SIG-M5 treated with dmso at 0.1 percent for 504 hours (cell line): Measurements from ENCODE around the gene MRPS12.
"Not testable (repeated sequence)": the region's sequence is repeated elsewhere in the genome, so short reads cannot be mapped to it uniquely, and the experiment has no call there.

ENCODE experiments used
- DNase-seq: peaks from one replicate; lab custom pipeline; 2025; ENCODE audit not compliant: unreplicated experiment; lab: John Stamatoyannopoulos, UW

Gene MRPS12

DNA sequence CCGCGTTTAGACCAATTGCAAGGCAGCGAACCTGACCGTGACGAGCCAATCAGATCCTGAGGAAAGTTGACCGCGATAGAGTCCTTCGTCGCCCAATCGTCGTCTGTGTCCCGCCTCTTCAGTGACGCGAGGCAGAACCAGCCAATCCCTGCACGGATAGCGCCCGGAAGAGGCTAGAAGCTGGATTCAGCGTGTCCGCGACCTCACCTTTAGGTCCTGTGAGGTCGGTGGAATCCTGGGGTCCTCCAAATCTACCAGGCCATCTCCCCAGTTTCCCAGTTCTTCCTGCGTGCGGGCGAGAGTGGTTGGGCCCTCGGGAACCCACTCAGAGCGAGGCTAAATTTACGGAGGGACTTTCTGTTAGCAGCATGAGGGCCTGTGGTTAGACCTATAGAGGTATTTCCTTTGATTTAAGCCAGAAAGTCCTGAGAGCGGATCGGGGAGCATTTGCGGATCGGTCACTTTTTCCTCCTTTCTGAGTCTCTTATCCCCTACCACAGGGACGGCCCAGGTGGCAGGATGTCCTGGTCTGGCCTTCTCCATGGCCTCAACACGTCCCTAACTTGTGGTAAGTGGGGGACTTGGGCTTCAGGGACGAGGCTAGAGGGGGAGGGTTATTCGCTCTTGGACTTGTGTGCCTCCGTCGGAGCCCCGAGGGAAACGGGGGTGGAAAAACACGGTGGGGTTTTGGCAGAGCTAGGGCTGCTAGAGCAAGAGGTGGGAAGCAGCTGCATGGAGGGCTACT is at the start of gene MRPS12:
Gene MRPS12, plus strand, starts transcription at position 169 of the 745 bp plus-strand sequence. Its CDS starts 351 bp downstream, at position 520.
- peak; percentile 98 for DNase-seq

DNA sequence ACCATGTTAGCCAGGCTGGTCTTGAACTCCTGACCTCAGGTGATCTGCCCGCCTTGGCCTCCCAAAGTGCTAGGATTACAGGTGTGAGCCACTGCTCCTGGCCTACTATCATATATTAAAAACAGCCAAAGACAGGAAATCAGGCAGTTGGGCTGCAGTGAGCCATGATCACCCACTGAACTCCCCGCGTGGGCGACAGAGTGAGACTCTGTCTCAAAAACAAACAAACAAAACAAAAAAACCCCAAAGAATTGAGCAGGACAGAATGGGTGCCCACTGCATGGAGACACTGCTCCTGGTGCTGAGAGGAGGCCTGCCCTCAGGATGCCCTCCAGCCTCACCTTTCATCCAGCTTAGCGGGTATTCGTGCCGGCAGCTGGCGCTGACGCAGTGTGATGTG is 47.5 kb upstream of the MRPS12 start:
- no peak for DNase-seq

DNA sequence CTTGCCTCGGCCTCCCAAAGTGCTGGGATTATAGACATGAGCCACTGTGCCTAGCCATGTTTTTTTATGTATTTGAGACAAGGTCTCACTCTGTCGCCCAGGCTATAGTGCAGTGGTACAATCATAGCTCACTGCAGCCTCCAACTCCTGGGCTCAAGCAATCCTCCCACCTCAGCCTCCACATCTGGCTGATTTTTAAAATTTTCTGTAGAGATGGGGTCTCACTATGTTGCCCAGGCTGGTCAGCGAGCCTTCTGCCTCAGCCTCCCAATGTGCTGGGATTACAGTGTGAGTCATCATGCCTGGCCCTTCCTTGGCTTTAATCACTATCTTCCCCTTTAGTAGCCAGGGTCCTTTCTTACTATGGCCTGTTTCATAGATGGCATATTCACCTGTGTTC is 46.1 kb upstream of the MRPS12 start:
- DNase-seq: not testable (repeated sequence)

DNA sequence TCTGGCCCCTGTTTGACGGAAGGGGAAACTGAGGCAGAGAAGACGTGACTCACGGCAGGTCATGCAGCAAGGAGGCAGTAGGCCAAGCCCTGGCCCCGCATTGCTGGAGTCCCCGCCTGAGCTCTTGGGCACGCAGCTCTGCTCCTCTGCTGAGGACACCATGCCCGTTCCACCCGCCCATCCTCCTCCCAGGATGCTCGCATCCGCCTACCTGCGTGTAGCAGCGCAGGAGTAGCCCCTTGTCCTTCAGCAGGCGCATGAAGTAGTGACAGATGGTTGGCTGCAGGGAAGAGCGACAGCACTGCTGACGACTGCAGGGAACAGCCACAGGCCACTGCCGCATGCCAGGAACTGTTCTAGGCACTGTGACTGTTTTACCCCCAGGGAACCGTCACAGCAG is 41.9 kb upstream of the MRPS12 start:
- DNase-seq: no peak

DNA sequence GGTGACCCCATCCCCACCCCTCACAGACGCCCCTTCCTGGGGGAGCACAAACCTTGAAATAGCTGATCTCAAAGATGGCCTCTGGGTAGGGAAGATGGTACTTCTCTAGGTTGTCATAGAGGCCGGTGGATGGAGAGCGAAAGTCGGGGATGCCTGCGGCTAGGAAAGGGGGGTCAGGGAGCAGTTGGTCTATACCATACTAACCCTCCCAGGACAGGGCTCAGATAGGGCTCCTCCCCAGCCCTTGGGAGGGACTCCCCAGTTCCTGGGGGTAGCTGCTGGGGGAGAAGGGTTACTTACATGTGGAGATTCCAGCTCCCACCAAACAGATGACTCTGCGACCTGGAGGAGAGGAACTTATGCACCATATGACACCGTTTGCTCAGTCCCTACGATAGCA is 40.9 kb upstream of the MRPS12 start:
- DNase-seq: no peak

DNA sequence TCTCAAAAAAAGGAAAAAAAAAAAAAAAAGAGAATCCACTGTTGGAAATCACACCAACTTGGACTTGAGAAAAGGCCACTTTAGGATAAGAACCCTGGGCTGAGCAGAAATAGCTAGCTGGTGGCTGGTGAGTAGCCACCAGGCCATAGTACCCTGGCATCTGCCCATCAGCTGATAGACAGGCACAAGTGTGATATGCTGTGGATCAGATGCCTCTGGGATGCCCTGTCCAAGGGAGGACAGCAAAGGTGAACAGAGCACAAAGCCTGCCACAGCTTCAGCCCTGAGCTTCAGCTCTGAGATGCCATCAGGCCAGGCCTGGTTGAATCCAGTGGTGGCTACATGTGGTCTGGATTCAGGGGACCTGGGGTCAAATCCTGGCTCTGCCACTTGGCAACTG is 40.1 kb upstream of the MRPS12 start:
- no peak for DNase-seq

DNA sequence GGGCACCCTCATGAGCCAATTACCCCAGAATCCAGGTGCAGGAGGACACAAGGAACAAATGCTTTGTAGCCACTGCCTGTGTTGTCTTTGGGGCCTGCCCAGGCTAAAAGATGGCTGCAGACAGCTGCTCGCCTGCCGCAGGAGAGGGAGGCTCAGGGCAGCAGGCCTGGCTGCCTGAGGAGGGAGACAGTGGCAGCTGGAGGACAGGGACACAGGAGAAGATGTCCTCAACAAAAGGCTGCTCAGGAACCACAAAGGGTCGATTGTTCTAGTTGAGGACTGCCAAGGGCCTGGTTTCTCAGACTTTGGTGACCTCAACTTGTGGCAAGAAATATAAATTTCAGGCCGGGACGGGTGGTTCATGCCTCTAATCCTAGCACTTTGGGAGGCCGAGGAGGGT is 39.0 kb upstream of the MRPS12 start:
- DNase-seq: no peak

DNA sequence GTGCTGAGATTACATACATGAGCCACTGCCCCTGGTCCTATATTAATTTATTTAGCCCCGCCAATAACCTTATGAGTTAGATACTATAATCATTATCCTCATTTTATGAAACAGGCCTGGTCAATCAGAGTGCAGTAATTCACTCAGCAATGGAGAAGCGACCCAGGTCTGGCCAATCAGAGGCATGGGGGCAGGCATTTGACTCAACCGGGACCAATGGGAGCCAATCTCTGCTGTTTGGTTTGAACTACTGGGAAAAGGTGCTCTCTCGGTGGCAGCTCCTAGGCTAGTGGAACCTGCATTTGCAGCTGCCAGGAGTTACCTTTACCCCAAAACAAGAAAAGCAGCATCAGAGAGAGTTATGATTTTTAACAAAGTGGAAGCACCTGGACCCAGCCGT is 37.9 kb upstream of the MRPS12 start:
- DNase-seq: no peak

DNA sequence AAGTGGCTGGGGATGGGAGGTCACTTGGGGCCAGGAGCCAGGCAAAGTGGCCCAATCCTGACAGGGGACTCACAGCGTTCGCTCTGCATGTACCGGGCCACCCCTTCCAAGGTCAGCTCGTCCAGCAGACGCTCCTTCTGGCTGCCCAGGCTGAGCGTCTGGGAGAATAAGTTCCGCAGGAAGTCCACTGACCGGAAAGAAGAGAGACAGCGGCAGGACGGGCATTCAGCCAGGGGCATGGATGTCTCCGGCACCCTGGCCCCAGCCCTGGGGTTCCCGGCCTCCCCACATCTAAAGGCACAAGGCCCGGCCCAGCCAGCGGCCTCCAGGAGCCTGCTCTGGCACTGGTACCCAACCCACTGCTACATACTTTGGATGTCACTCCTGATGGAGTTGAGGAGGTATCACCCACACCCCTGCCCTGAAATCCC is 37.4 kb upstream of the MRPS12 start:
- no peak for DNase-seq

DNA sequence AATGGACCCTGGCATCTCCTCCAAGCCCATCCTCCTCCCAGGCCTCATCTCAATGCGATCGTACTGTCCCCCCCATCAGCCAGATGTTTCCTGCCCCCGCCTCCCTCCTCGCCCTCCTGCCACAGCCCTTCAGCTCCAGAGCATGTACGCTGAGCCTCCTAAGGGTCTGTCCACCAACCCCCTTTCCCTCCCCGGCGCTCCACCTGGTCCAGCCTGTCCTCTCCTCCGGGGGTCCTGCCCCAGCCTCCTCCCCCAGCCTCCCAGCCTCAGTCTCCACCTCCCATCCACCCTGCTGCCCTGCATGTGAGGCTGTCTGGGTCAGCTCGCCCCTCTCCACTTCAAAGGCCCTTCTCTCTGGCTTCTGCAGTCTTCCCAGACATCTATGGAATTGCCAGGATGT is 35.8 kb upstream of the MRPS12 start:
- DNase-seq: no peak

DNA sequence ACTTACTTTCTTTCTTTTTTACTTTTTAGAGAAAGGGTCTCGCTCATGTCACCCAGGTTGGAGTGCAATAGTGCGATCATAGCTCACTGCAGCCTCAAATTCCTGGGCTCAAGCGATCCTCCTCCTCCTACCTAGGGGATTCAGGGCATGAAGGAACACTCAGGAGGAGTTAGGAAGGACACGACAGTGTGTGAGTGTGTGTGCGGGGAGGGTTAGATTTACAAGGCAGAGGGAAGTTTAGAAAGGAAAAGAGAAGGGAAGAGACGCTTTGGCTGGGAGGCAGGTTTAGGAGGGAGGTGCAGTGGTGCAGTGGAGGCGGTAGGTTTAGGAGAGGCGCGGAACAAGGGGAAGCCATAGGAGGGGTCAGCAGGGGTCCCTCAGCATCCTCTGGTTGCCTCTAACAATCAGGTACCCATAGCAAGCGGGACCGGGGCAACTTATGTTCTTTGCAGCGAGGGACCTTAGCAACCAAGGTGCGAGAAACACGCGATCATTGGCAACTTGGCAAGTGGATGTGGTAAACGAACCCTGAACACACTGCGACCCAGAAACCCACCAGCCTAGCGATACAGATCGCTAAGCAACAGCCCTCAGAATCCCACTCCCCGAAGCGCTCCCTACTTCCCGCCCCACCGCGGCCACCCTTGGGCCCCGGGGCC is 31.8 kb upstream of the MRPS12 start:
- no peak for DNase-seq

DNA sequence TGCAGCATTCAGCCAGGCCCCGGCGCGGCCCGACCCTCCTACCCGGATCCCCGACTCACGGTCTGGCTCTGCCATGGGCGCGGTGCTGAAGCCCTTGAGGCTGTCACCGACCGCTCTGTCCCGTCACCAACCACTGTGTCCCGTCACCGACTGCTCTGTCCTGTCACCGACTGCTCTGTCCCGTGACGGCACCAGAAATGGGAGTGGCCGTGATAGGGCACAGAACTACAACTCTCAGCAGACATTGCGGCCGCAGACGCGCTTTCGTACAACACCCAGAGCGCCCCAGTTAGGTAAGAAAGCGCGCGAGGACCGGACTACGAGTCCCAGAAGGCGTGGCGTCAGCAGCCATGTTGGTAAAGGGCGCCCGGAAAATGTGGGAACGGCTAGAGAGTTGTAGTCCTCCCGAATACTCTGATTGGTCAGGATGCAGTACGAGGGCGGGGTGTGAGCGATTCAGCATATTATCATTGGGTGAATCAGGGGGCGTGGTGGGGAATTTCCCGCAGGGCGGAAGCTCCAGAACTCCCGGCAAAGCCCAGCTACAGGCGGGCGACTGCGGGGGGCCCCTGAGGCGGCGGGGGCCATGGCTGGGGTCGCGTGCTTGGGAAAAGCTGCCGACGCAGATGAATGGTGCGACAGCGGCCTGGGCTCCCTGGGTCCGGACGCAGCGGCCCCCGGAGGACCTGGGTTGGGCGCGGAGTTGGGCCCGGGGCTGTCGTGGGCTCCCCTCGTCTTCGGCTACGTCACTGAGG is 31.1 kb upstream of the MRPS12 start, which contains the start of the genes NFKBIB and SIRT2:
Gene NFKBIB, plus strand, starts transcription at position 523 of the 755 bp plus-strand sequence. Its CDS starts 64 bp downstream, at position 587.
Gene SIRT2, minus strand, starts transcription at position 172 of the 755 bp plus-strand sequence. Its CDS starts 97 bp downstream, at position 75.
- DNase-seq: peak; percentile 100

DNA sequence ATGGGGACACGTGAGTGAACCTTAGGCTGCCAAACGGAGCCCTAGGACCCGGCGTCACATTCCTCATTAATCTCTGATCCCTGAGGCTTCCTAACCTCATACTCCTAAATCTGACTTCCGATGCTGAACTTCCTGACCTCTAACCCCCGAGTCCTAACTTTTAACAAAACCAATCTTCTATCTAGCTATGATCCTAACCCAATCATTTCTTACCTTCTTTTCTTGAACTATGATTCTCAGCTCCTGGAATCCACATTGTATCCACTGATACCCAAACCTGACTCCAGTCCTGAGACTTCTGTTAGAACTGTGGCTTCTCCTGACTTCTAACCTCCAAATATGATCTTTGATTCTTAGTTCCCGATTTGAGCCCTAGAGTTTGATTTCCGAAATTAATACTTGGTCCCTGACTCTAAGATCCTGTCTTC is 30.5 kb upstream of the MRPS12 start:
- no peak for DNase-seq

DNA sequence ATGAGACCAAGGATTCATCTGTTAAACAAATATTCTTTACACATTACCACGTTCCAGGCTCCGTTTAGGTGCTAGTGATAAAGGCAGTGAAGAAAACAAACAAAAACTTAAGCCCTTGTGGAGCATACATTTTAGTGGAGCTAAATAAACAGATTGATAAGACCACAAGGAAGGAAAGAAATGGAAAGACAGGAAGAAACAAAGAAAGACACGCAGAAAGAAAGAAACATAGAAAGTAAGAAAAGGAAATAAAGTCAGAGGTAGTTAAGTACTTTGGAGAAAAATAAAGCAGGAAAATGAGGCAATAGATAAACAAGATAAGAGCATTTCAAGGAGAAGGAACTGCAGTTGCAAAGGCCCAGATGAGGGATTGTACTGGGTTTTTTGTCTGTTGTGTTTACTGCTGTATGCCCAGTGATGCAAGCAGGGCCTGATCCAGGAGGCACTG is 30.0 kb upstream of the MRPS12 start:
- no peak for DNase-seq

DNA sequence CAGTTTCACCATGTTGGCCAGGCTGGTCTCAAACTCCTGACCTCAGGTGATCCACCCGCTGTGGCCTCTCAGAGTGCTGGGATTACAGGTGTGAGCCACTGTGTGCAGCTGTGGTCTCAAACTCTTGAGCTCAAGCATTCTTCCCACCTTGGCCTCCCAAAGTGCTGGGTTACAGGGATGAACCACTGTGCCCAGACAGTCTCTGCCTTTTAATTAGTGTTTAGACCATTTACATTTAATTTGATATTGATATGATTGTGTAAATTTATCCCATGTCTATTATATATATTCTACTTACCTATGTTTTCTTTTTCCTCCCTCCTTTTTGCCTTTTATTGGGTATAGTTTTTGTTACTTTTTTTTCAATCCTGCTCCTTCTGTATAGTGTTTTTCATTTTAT is 29.1 kb upstream of the MRPS12 start:
- no peak for DNase-seq

DNA sequence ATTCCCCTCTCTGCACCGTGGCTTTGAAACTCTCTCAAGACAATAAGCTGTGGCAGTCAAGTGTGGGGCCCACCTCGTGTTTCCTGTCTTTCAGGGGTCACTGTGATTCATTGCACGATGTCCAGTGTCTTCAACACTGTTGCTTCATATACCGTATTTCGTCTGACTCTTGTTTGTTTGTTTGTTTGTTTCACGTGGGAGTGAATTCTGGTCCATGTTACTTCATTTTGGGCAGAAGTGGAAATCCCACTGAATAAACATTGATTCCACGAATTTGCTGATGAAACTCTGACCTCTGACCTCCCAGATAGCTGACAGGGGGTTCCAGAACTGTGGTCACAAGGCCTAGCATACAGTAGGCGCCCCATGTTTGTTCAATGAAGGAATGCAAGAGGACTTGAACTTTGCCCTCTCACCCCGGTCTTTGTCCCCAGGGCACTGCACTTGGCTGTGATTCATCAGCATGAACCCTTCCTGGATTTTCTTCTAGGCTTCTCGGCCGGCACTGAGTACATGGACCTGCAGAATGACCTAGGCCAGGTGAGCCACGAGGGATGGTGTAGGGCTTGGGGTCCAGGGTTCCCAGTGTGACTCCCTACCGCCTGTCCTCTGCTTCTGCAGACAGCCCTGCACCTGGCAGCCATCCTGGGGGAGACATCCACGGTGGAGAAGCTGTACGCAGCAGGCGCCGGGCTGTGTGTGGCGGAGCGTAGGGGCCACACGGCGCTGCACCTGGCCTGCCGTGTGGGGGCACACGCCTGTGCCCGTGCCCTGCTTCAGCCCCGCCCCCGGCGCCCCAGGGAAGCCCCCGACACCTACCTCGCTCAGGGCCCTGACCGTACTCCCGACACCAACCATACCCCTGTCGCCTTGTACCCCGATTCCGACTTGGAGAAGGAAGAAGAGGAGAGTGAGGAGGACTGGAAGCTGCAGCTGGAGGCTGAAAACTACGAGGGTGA is 25.9 kb upstream of the MRPS12 start:
- no peak for DNase-seq

DNA sequence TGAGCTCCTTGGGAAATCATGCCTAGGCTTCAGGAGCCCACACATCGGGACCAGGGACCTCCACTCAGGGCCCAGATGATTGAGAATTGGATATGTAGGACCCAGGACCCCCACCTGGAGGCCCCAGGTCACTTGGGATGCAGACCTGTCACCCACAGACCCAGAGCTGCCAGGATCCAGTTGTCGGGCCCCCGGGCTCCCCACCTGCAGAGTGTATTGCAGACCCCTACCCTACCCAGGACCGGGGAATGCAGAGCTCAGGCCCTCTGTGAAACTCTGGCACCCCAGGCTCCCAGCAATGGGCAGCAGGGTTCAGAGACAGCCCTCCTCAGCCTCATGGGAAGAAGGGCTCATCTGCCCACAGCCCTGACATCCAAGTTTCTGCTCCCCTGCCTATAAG is 25.1 kb upstream of the MRPS12 start:
- DNase-seq: no peak

DNA sequence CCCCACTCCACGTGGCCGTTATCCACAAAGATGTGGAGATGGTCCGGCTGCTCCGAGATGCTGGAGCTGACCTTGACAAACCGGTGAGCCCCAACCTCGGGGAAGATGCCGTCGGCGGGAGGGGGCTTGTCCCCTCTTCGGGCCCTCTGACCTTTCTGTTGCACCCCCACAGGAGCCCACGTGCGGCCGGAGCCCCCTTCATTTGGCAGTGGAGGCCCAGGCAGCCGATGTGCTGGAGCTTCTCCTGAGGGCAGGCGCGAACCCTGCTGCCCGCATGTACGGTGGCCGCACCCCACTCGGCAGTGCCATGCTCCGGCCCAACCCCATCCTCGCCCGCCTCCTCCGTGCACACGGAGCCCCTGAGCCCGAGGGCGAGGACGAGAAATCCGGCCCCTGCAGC is 23.5 kb upstream of the MRPS12 start:
- DNase-seq: no peak

DNA sequence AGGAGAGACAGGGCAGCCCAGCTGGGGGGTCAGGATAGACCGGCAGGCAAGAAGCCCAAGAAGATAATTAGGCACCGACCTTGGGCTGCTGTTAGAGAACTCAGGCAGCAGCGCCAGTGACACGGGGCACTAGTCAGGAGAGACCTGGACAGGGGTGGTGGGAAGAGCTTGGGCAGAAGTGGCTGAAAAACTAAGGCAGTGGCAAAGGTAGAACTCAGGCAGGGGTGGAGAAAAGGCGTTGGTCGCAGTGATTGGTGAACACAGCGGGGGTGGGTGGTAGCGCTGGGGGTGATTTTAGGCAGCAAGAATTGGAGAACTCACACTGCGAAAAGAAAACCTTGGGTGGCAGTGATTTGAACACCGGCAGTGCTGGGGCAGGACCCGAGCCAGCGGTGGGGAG is 23.1 kb upstream of the MRPS12 start:
- DNase-seq: no peak

DNA sequence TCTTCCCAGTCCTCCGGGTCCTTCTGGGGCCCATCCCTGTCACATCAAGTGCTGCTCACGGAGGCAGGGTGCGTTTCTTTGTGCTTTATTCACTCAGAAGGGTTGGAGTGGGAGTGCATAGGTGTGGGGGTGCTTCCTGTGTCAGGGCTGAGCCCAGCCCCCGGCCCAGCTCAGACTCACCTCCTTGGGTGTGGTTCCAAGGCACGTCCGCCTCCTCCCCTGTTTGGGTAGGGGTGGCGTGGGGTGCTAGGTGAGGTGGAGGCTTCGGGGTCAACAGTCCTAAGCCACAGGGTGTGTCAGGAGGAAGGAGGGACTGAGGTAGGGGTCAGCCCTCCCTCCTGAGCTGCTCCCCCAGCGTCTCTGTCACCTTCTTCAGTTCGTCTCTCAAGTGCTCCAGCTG is 21.8 kb upstream of the MRPS12 start:
- DNase-seq: no peak
